Measurements from ENCODE around the gene ROS1. TPM values are rescaled to one million over a fixed set of nuclear protein-coding genes. Genes with fewer than 3 reads are reported as not detected.

Gene ROS1
- total RNA-seq, 1 experiment from 2014 or later, result not detected

DNA sequence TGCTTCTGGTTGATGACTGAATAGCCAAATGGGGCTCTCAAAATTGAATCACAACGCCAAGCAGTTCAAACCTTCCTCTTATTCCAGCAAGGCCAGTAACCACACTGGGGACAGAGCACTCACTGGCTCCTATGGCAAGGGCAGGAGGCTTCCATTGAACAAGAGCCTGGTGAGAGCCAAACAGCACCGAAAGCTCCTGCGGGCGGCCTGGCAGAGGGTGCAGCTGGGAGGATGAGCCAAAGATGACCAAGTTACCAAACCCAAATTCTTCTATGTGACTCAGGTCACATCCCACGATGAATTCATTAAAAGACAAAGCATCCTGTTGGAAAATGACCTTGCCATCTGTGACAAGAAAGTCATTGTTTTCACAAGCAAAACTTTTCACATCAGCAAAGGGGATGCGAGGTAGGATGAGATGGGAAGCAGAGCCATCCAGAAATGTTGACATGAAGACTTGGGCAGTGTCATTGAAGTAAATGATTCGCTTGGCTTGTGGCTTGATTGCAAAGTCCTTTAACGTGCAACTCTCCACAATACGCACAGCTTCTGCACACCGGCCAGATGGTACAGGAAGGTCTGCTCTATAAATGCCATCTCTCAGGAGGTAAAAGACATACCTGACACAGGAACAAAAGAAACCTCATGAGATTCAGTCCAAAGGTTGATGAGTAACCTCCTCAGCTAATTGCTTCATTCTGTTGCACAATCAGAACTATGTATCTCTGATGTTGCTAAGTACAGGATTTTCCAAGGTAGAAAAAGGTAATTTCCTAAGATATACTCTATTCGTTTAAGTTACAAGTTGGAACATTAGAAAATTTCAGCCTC is 36.3 kb downstream of the ROS1 start:
- Histone ChIP-seq H3T11ph (ENCODE audit: low read length) (no peak overlapping the region), H2BK5ac (ENCODE audit: insufficient read length, low read length) (no peak overlapping the region), H4K20me1 (ENCODE audit: control insufficient read depth, insufficient read depth, insufficient read length) (no peaks in the 10 kb centered on the region), H3K18ac (ENCODE audit: insufficient read length, low read depth, low read length) (no peak overlapping the region), H4K5ac (ENCODE audit: insufficient read length, low read depth, low read length) (peak overlapping the region; percentile 63), H2BK120ac (ENCODE audit: low read depth, low read length, poor library complexity, severe bottlenecking) (no peak overlapping the region), H3K9ac (ENCODE audit: extremely low read depth, insufficient read length, low read length) (no peak overlapping the region), H3K4me2 (ENCODE audit: insufficient read depth, insufficient read length, low read length) (no peak overlapping the region), H4K8ac (replicated peaks; ENCODE audit: insufficient read length, low read depth, low read length) (no peak overlapping the region), H3K4me1 (ENCODE audit: insufficient read depth, low read length) (no peaks in the 10 kb centered on the region), H2BK20ac (ENCODE audit: low read depth, low read length, poor library complexity, severe bottlenecking) (no peak overlapping the region), H3K27me3 (ENCODE audit: insufficient read depth, low read length) (no peaks in the 10 kb centered on the region; the same call in 1 of the 2 replicates), H2BK15ac (ENCODE audit: low read depth, low read length) (no peak overlapping the region), H2AK5ac (ENCODE audit: insufficient read length, low read length) (no peak overlapping the region), H3K27ac (ENCODE audit: insufficient read length, low read depth, low read length) (no peak overlapping the region), H3K14ac (ENCODE audit: insufficient read depth, low read length) (no peak overlapping the region), H4K91ac (ENCODE audit: insufficient read length, low read depth, low read length) (no peak overlapping the region), H3K23me2 (ENCODE audit: insufficient read length, low read depth, low read length, poor library complexity, severe bottlenecking) (no peaks in the 10 kb centered on the region), H3K79me2 (ENCODE audit: insufficient read depth, low read length) (no peaks in the 10 kb centered on the region), H3K9me3 (ENCODE audit: control insufficient read depth, low read depth, low read length) (no peaks in the 10 kb centered on the region), H2AFZ (ENCODE audit: low read length) (no peak overlapping the region), H3K56ac (ENCODE audit: insufficient read length, low read depth, low read length) (no peak overlapping the region), H3K79me1 (ENCODE audit: insufficient read depth, low read depth, low read length, poor library complexity, severe bottlenecking) (no peaks in the 10 kb centered on the region), H2BK12ac (ENCODE audit: insufficient read length, low read depth, low read length) (no peak overlapping the region), H3K4ac (ENCODE audit: low read depth, low read length) (no peak overlapping the region), H3K23ac (ENCODE audit: insufficient read length, low read depth, low read length) (no peak overlapping the region)
- H3K36me3 Mint-ChIP-seq (ENCODE audit: insufficient read depth in 1 of 3, low read depth in 3 of 3), result no peaks in the 10 kb centered on the region
- no peaks in the 10 kb centered on the region for H3K4me1 Mint-ChIP-seq
- H3K4me3 Mint-ChIP-seq, result no peak overlapping the region
- DNase-seq, result no peak
- WGBS (ENCODE audit: extremely low coverage, insufficient read length, low lambda C conversion rate), result no CpG with 5 or more reads among the region's 11 CpGs
- TF ChIP-seq CTCF (conservative IDR thresholded peaks at IDR 0.05), result no peak
- H3K9me3 Mint-ChIP-seq, result no peaks in the 10 kb centered on the region
- no peak overlapping the region; a peak in 1 of 7 replicates for H3K27ac Mint-ChIP-seq
- H3K27me3 Mint-ChIP-seq (ENCODE audit: low read depth), result no peaks in the 10 kb centered on the region
